HG03565 (cell line): ENCODE data around the gene SKI.

Source experiments
- ATAC-seq: cut with Tn5 transposase; IDR thresholded peaks from one replicate; pipeline ENCODE4 v1.9.1; 2021; ENCODE audit warnings: mild to moderate bottlenecking, moderate library complexity; ENCODE audit not compliant: unreplicated experiment

The SKI gene

DNA sequence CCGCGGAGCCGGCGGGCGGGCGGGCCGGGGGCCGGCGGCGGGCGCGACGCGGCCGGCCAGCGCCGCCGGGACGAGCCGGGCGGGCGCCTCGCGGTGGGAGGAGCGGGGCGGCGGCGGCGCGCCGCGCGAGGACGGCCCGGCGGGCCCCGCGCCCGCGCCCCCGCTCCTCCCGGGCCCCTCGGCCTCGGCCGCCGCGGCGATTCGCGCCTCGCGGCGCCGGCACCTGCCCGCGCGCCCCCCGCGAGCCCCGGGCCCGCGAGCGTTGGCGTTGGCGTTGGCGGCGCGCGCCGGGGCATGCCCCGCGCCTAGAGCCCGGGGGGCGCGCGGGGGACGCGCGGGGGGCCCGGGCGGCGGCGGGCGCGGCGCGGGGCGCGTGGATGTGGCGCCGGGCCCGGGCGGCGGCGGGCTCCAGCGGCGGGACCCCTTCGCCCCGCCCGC is at the start of gene SKI:
SKI (plus strand) TSS at position 163 of the 438 bp plus-strand sequence. CDS start 448 bp downstream, outside the sequence.
- ATAC-seq: no peak

DNA sequence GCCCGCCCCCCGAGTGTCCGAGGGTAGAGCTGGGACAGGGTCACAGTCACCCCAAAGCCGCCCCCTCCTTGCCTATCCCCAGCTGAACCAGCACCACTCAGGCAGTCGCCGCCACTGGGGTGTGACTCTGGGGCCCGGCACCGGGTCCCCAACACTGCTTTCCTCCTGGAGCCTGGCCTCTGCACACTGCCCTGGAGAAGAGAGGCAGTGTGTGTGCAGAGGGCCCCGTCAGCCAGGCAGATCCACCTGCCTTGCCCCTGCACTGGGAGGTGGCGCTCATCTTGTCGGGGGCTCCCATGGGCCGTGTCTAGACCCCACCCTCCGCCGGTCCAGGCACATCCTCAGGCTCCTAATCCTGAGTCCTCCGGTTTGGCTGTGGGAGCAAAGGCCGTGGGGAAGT is 49.2 kb upstream of the SKI start:
- ATAC-seq: no peak

DNA sequence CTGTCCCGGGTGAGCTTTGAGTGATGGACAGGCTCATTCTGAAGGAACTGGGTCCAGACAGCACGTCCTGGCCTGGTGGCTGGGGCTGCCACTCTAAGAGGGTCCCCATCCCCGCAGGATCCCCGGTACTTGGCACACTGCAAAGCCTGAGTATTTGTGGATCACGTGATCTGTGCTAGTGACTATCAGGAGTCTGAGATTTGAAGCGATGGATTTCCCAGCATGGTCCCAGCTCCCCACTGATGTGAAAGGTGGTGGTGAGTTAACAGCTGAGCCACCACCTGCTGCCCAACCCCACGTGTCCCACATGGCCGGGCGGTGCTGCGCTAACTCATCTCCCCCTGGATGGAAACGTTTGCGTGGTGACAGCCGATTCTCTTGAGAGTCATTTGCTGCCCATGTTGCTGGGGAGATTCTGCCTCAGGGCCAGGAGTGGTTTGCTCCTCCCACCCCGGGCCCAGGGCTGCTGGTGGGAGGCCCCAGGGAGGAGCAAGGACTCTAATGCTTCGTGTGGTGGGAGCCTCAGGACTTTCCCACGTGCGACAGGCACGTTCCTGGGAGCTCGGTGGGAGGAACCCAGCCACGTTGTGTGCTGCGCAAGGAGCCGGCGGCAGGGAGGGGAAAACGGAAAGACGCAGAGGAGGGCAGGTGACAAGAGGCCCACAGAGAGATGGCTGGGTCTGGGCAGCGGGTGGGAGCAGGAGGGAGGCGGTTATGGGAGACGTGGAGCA is 48.7 kb upstream of the SKI start:
- no peak for ATAC-seq

DNA sequence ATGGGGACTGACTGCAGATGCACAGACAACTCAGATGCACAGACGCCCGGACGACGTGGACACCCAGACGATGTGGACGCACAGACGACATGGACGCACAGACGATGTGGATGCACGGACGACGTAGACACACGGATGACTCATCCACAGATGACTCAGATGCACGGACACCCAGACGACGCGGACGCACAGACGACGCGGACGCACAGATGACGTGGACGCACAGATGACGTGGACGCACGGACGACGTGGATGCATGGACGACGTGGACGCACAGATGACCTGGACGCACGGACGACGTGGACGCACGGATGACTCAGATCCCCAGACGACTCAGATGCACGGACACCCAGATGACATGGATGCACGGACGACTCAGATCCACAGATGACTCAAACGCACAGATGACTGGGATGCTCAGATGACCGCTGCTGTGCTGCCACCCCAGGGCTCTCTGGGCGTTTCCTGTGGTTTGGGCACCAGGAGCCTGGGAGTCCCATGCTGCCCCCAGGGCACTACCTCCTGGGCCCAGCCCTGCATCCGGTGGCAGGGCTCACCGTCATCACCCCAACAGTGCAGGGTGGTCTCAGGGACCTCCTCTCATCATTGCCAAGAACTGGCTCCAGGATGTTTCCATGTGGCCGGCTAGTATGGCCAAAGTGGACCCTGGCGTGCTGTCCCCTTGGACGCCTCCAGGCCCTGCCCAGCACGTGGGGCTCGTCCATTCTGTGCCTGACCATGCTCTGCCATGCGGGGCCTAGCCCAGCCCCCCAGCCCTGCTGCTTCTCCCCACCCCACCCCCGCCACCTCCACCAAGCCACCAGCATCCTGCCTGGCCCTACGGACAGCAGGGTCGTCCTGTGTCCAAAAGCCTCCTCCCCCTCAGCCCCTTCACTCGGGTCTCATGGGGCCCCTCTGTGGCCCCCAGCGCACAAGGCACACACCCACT is 47.5 kb upstream of the SKI start:
- no peak for ATAC-seq

DNA sequence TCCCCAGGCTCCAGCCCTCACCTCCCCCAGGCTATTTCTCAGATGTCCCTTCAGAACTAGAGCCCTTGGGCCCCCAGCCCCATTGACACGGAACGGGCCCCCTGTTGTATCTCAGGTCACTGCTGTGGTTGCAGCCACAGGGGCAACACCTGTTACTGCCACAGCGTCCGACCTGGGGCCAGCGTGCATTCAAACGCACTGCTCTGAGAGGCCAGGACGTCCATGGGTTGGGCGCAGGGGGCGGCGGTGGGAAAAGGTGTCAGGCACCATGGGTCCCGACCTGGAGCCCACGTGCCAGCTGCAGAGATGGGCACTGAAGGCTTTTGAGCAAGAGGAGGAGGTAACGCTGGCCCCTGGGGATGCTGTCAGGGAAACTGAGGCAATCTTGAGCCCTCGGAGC is 46.8 kb upstream of the SKI start:
- no peak for ATAC-seq

DNA sequence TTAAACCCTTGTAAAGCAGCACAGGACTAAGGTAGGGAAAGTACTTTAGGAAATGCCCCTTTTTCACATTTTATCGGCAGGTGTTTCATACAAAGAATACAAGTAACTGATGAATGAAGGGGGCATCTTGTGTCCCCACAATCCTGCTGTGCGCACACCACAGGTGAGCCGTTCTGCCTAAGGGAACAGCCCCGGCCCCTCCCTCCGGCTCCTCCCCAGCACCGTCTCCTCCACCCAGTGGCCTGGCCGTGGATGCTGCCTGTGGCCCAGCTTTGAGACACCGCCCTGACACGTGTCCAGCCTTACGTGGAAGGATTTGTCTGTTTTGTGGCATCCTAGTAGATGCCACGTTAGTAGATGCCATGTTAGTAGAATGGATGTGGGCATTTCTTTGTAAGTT is 46.4 kb upstream of the SKI start:
- ATAC-seq: no peak

DNA sequence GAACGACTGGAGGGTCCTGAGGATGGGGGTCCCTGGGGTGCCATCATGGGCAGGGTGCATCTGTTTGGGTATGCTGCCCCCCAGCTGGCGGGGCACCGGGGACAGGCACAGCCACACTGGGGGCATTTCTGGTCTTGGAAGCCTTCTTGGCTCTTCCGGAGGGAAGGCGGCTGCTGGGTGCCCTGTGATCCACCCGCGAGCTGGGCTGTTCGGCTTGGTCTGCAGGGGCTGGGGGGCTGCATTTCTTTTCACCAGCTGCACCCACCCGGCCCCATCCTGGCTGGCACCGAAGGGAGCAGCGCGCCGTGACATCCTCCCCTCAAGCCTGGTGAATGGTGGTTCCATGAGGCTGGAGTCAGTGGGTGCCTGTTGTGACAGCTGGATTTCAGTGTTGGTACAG is 45.7 kb upstream of the SKI start:
- no peak for ATAC-seq

DNA sequence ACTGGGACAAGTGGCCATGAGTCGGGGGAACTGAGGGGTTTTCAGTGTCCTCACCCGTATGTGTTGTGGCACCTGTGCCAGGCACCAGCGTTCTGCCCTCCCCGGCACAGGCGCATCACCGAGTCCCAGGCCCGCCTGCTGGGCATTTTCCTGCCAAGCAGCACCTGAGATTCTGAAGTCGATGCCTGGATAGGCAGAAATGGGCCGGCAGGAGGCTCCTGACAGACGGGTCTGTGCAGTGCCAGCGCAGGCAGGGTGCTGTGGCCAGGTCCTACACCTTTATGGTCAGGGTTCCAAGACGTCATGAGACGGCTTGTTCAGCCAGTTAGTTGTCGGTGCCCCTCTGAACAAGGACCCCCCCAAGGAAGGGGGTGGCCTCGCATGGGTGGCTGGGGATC is 44.2 kb upstream of the SKI start:
- no peak for ATAC-seq

DNA sequence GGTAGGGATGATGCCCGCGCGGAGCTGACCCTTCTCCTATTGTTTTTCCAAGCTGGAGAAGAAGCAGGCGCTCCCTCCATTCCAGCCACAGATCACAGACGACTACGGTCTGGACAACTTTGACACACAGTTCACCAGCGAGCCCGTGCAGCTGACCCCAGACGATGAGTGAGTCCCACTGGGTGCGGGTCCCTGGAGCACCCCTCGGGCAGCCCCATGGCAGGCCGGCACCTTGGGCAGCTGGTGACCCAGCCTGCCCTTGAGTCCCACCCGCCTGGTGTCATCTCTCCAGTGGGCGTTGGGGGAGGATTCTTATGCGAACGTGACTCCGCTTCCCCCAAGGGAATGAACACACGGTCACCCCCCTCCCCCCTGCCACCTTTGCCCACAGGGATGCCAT is 43.6 kb upstream of the SKI start:
- ATAC-seq: no peak

DNA sequence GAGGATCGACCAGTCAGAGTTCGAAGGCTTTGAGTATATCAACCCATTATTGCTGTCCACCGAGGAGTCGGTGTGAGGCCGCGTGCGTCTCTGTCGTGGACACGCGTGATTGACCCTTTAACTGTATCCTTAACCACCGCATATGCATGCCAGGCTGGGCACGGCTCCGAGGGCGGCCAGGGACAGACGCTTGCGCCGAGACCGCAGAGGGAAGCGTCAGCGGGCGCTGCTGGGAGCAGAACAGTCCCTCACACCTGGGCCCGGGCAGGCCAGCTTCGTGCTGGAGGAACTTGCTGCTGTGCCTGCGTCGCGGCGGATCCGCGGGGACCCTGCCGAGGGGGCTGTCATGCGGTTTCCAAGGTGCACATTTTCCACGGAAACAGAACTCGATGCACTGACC is 43.2 kb upstream of the SKI start:
- no peak for ATAC-seq

DNA sequence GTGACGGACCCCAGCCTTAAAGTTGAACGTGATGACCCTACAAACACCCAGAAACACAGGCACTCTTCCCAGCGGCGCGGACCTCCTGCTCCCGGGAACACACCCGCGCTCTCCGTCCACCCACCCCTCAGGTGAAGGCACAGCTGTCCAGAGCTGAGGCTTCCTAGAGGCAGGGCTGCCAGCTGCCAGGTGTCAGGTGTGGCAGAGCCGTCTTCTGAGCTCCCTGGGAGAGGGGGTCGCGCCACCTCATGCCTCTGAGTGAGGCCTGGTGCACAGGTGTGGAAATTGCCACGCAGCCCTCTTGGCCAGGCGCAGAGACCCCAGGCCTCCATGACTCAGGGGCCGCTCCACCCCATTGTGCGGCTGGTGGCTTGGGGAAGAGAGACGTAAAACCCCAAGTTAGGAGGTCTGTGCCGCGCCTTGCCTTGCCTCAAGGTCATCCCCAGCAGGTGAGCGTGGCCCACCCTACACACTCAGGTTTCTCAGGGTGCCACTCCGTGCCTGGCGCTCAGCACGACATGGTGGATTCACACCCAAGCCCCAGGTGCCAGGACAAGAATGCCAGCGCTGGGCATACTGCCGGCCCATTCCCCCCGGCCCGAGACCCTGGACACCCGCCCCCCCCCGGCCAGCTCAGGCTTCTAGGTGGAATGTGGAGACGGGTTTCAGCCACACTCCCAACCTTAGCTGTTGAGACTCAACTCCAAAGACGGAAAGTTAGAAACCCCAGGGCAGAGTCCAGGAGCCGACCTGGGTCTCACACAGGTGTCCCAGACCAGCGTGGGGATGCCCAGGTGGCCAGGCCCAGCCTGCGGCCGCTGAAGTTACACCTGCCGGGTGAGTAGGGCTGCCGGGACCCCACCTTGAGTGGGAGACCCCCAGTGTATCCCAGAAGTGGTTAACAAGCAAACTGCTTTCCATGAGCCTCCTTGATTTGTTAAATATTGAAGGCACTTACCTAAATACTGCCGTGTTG is 42.0 kb upstream of the SKI start:
- no peak for ATAC-seq

DNA sequence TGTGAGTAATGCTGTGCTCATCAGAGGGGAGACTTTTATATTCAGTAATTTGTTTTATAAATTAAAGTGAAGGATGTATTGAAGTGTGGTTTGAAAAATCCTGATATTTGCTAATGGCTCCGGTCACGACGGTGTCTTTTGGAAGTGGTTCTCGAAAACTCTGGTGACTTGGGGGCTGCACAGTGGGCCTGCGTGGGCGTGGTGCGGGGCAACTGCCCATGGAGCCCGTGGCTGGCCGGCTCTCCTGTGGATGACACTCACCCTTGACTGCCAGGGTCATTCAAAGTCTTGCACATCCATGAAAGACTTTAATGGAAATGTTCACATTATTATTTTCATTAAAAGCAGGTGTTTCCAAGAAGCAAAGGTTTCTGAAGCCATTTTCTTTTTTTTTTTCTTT is 41.2 kb upstream of the SKI start:
- no peak for ATAC-seq

DNA sequence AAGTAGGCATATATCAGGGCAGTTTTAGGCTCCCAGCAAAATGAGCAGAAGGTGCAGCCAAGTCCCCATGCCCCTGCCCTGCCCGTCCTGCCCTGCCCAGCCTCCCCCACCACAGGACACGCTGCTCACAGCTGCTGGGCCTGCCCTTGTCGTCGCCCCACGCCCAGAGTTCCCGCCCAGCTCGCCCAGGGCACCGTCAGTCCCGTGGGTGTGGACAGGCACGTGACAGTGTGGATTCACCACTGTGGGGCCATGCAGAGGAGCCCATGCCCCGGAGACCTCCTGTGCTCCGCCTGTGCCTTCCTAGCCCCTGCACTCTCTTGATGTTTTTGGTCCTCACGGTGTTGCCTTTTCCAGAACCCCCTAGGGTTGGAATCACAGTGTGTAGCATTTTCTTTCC is 40.5 kb upstream of the SKI start:
- ATAC-seq: no peak

DNA sequence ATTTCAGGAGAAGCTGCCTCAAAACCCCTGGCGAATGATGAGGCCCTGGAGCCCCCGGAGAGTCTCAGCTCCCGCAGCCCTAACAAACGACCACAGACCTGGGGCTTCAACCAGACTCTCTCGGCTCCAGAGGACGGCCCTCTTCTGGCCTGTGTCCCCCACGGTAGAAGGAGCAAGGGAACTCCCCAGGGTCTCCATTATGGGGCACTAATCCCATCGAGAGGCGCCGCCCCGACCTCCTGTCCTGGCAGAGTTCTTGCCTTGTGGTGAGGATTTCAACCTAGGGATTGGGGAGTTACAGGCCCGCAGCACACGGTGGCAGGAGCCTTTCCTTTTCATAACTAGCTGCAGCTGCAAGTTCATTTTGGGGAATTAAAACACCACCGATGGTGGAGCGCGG is 39.8 kb upstream of the SKI start:
- ATAC-seq: no peak

DNA sequence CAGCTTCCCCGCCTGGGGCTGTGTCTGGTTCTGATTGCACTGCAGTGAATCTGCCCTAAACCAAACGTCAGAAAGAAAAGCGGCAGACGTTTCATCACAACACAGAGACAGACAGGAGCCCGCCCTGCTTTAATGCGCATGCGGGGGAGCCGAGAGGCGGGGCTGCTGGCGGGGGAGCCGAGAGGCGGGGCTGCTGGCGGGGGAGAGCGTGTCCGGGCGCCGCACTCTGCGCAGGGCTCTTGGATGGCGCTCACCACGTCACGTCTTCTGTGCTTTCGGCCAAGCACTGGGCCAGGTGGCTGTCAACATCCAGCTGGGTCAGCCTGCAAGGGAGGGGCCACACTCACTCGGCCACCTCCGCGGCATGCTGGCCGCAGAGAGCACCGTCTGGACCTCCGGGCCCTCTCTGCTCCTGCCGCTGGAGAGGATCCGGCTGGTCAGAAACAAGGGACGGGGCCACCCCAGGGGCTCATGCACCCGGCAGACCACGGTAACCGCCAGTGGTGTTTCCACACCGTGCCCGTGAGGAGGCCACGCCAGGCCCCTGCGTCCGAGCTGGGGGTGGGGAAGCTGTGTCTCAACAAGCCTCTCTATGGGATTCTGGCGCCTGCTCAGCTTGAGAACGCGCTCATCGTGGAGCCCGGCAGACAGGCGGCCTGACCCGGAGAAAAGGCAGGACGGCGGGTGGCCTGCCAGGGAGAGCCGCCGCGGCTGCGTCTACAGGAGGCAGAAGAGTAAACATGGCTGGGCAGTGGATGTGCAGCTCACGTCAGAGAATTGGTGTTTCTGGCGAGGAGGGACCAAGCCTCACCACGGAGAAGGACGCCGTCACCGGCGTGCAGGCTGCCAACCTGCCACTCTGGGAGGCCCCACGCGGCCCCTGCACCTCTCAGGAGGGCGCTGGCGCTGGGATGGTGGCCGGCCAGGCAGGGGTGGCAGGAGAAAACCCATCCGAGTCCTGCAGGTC is 38.4 kb upstream of the SKI start:
- no peak for ATAC-seq

DNA sequence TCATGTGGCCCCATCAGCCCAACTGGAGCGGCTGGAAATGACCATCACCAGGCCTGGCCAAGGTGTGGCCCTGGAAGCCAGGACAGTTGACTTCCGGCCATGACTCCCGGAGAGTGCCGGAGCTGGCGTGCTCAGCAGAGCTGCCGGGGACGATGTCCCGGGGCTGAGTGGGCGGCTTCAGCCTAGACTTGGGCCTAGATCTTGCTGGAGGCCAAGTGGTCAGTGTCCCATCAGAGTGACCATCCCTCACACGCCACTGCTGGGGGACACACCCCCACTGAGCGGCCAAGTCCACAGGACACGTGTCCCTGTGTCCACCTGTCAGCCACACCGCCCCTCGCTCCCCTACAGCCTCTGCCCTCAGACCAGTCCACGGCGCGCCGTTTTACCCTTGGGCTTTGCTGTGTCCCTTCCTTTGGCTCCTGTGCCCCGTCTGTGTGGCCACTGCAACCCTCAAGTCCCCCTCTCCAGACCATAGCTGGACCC is 37.6 kb upstream of the SKI start:
- no peak for ATAC-seq

DNA sequence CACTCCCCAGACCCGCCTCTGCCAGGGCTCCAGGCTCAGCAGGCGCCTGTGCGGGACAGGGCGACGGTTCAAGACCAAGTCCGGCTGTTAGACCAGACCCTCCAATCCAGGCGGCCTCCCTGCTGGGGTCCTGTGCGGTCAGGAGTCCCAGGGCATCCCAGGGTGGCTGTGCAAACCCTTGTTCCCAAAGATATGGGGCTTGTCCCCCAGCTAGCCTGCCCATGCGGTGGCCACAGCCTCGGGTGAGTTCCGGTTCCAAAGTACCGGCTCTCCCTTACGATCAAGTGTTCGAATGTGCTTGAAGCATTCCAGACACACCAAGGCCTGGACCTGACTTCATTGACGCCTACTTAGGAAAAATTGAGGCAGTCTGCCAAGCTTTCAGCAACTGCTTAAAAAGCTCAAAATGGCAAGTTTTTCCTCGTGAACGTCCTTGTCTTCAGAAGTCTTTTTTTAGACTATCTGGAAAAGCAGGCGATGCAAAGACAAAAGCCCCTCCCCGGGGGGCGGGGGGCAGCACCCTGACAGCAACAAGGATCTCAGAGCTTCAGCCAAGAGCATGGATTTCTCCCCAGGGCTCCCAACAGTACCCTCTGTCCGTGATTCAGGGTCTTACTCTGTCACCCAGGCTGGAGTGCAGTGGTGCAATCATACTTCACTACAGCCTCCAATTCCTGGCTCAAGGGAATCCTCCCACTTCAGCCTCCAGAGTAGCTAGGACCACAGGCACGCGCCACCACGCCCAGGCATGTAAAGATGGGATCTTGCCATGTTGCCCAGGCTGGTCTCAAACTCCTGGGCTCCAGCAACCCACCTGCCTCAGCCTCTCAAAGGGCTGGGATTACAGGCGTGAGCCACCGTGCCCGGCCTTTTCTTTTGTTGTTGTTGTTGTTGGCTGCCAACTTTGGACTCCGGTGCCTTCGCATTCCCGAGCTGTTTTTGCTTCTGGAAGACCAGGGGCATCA is 35.8 kb upstream of the SKI start:
- no peak for ATAC-seq

DNA sequence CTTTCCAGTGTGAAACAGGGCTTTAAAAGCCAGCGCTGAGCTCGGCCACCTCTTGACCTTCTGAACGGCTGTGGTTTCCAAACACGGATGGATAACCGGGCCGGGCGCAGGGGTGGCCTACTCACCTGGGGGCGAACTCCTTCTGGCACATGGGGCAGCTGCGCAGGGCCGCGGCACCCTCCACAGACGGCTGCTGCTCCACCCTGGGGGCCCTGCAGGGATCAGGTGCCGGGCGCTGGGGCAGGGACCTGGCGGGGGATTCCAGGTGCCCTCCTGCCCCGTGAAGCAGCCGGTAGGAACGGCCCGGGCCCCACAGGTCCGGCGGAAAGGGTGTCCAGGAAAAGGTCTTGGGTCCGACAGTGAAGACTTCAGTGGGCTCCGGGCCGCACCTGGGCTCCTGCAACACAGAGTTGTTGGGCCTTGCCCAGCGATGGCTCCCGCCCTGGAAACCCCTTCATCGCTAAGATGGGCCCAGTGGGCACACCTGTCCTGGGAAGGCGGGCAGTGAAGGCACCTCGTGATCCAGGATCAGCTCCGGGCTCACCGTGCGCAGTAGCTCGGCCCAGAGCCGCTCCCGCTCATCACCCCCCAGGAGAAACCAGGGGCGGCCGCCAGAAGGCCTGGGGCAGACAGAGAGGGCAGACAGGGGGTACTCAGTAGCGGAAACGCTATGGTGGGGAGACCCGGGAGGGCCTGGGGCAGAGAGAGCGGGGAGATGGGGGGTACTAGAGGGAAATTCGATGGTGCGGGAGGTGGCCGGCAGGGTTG is 34.4 kb upstream of the SKI start:
- no peak for ATAC-seq
